ENCODE measurements around the gene TBC1D2B.

The TBC1D2B gene

DNA sequence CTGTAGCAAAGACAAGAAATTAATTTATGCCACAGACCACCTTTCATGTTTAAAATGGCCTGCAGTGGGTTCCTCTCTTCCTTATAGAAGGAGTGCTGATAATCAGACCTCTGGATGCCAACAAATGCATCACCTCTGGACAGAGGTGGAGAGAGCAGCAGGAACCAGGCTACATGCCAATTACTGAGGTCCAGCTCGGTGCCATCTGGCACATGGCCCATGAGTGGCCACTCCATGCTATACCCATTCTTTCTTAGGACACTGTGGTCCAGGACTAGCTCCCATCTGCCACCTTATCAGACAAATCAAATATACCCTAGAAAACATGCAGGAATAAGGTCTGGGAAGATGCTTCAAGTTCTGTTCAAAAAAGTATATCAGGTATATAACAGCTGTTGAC is 60.7 kb downstream of the TBC1D2B start:
- no peak overlapping the region for H3K4me3 ChIP-seq (ENCODE audit: low read length)
- TF ChIP-seq, protein P1, sequence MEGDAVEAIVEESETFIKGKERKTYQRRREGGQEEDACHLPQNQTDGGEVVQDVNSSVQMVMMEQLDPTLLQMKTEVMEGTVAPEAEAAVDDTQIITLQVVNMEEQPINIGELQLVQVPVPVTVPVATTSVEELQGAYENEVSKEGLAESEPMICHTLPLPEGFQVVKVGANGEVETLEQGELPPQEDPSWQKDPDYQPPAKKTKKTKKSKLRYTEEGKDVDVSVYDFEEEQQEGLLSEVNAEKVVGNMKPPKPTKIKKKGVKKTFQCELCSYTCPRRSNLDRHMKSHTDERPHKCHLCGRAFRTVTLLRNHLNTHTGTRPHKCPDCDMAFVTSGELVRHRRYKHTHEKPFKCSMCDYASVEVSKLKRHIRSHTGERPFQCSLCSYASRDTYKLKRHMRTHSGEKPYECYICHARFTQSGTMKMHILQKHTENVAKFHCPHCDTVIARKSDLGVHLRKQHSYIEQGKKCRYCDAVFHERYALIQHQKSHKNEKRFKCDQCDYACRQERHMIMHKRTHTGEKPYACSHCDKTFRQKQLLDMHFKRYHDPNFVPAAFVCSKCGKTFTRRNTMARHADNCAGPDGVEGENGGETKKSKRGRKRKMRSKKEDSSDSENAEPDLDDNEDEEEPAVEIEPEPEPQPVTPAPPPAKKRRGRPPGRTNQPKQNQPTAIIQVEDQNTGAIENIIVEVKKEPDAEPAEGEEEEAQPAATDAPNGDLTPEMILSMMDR (IDR thresholded peaks at IDR 0.05; ENCODE audit: insufficient read depth, low read depth, low read length, missing control alignments): no peak

DNA sequence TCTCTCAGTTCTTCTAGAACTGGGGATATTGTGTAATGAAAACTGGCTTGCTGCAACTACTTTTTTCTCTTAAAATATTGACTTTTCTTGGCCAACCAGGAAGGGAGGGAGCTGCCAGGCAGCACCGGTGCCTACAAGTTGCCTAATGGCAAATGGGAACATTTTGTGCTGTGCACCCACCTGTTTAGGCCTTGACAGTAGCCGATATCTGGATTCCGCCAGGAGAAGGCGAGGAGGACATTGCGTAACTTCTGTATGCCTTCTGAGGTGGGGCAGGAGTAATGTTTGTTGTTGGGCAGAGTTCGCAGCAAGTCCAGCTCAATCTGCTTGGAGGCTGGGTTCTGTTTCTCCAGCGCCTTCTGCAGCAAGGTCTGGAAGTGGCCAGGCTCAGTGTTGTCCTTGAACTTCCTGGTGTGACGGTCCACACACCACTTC is 64.9 kb downstream of the TBC1D2B start:
- TF ChIP-seq, protein P1 (IDR thresholded peaks at IDR 0.05; ENCODE audit: insufficient read depth, low read depth, low read length, missing control alignments): no peak
- DNase-seq (ENCODE audit: low read depth): peak; percentile 66
- H3K4me3 ChIP-seq (ENCODE audit: low read length): no peak overlapping the region

More for the DNA sequence above, 60.7 kb downstream of the TBC1D2B start:
- DNase-seq (ENCODE audit: low read depth): no peak

DNA sequence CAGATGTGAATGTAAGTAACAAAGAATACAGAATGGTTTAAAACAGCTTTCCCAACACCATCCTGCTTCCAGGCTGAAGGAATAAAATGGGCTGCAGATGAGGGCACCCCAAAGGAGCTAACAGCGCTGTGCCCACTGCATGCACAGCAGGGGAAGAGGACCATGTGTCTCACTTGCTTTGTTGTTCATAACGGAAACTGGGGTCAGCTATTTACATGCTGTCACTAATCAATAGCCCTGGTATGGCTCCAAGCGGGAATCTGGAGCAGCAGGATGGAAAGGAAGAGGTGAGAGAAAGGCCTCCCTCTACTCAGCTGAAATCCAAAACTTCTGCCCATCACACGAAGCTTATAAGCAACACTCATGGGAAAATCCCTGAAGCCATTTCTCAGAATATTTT is 67.4 kb downstream of the TBC1D2B start:
- DNase-seq (ENCODE audit: low read depth): no peak
- no peak overlapping the region for H3K4me3 ChIP-seq (ENCODE audit: low read length)
- TF ChIP-seq, protein P1 (IDR thresholded peaks at IDR 0.05; ENCODE audit: insufficient read depth, low read depth, low read length, missing control alignments): no peak

DNA sequence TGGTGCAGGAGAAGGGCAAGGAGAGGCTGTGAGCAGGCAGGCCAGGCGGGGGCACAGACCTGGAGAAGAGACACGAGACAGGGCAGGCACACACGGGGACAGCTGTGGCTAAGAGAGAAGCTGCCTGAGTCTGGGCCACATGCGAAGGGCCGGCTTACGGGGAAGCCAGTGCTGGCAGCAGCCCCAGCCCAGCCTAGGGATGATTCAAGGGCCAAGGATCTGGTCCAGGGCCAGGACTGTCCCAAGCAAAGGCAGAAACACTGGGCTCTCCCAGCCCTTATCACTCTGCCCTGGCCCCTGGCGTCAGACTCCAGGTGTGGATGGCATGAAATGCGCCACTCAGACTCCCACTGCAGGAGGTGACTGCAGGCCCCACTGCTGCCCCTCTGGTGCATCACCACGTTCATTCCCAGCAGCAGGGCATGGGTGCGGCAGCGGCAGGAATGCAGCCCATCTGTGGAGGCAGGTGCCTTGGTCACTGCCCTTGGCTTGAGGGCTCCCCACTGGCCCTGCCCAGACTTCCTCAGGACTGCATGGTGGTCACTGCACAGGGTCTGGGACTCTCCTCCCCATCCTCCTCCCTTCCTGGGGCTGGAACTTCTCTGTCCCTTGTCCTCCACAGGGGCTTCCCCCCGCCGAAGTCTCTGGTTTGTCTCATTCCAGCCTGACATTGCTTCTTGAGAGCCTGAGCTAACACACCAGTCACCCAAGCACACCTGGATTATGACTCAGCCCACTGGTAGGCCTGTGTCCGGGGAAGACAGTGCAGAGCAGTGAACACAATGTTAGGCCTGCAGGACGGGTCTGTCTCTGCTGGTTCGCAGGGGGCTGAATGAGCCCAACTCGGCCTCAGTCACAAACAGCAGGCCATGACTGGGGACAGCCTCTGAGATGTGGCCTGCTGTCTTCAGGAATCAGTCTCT is 69.3 kb downstream of the TBC1D2B start:
- peak; percentile 88 for DNase-seq (ENCODE audit: low read depth)
- no peak overlapping the region for H3K4me3 ChIP-seq (ENCODE audit: low read length)
- TF ChIP-seq, protein P1 (IDR thresholded peaks at IDR 0.05; ENCODE audit: insufficient read depth, low read depth, low read length, missing control alignments): no peak

DNA sequence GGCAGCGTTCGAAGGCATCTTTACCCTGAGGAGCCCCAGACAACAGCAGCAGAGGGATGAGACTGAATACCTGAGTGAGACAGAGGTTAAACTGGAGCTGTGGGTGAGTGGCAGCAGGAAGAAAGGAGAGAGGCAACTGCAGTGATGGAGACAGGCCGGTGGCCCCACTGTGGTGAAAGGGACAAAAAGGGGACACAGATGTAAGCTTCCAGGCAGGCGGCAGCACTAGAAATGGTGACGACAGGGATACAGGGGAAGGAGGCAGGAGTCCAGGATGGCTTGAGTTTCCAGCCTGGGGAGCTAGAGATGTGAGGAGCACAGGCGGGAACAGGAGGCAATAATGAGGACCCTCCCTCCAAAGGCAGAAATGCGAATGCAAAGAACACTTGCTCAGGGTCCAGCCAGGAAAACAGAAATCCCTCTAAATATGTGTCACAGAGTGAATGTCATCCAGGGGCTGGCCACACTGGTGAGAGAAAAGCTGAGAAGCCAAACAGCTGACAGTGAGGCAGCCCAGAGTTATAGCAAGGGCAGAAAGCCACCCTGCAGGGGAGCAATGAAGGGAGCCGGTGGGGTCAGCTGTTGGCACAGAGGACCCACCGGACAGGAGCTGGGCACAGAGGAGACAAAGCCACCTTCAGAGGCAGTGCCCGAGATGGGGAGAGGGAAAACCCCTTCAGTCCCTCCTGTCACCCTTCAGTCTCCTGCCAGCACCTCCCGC is 70.1 kb downstream of the TBC1D2B start:
- H3K4me3 ChIP-seq (ENCODE audit: low read length): no peak overlapping the region
- no peak for DNase-seq (ENCODE audit: low read depth)
- TF ChIP-seq, protein P1 (IDR thresholded peaks at IDR 0.05; ENCODE audit: insufficient read depth, low read depth, low read length, missing control alignments): no peak

DNA sequence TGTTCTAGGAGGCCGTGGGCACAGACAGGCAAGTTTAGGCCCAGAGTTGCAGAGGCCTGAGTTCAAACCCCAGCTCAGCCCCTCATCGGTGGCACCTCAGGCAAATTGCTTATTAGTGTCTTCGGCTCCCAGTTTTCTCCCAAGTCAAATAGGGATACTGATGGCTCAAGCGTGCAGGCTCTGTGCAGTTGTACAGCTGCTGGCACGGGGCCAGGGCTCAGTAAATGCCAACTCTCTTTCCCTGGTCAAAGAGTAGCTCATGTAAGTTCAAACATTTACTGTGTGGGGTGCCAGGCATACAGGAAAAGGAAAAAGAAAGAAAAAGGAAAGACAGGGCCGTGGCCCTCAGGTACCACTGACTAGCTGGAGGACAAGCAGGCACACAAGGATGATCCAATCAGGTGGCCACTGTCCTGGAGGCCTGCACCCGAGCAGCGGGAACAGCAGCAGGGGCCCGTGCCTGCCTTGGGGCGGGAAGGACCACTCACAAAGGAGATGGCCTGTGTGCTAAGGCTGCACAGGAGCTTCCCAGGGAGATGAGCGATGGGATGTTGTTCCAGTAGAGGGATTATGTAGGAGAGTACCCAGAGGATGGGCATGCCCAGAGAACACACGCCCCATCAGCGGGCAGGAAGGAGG is 70.8 kb downstream of the TBC1D2B start:
- DNase-seq (ENCODE audit: low read depth): no peak
- no peak overlapping the region for H3K4me3 ChIP-seq (ENCODE audit: low read length)
- TF ChIP-seq, protein P1 (IDR thresholded peaks at IDR 0.05; ENCODE audit: insufficient read depth, low read depth, low read length, missing control alignments): no peak
